Gastroesophageal sphincter (tissue), 3 donors: ENCODE data around the gene NRK.
"Not testable (repeated sequence)": the region's sequence is repeated elsewhere in the genome, so short reads cannot be mapped to it uniquely, and the experiment has no call there.

ENCODE experiments used
- EP300 ChIP-seq: sonication (generic); formaldehyde crosslinking; IDR thresholded peaks from one replicate; pipeline ENCODE4 v1.6.1; 2017; ENCODE audit warnings: antibody characterized with exemption, mild to moderate bottlenecking
- POLR2AphosphoS5 ChIP-seq: sonication (generic); formaldehyde crosslinking; IDR thresholded peaks from one replicate; pipeline ENCODE4 v1.6.1; 2017; ENCODE audit warnings: antibody characterized with exemption
- TF ChIP-seq, protein P1 (sequence below), 4 experiments: fragments of 200-600 bp in 2 of 4; fragments of 450-650 bp in 2 of 4; sonication (generic) in 1 of 4; IDR thresholded peaks; one replicate each; pipeline ENCODE4 v1.5.1; 2017 to 2019; ENCODE audit warnings: antibody characterized with exemption in 4 of 4, mild to moderate bottlenecking in 2 of 4, moderate library complexity in 2 of 4

DNA sequence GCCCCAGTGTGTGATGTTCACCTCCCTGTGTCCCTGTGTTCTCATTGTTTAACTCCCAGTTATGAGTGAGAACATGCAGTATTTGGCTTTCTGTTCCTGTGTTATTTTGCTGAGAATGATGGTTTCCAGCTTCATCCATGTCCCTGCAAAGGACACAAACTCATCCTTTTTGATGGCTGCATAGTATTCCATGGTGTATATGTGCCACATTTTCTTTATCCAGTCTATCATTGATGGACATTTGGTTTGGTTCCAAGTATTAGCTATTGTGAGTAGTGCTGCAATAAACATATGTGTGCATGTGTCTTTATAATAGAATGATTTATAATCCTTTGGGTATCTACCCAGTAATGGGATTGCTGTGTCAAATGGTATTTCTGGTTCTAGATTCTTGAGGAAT is 16.7 kb upstream of the NRK start:
- TF ChIP-seq POLR2AphosphoS5, EP300: not testable (repeated sequence)
- TF ChIP-seq, protein P1, sequence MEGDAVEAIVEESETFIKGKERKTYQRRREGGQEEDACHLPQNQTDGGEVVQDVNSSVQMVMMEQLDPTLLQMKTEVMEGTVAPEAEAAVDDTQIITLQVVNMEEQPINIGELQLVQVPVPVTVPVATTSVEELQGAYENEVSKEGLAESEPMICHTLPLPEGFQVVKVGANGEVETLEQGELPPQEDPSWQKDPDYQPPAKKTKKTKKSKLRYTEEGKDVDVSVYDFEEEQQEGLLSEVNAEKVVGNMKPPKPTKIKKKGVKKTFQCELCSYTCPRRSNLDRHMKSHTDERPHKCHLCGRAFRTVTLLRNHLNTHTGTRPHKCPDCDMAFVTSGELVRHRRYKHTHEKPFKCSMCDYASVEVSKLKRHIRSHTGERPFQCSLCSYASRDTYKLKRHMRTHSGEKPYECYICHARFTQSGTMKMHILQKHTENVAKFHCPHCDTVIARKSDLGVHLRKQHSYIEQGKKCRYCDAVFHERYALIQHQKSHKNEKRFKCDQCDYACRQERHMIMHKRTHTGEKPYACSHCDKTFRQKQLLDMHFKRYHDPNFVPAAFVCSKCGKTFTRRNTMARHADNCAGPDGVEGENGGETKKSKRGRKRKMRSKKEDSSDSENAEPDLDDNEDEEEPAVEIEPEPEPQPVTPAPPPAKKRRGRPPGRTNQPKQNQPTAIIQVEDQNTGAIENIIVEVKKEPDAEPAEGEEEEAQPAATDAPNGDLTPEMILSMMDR (IDR thresholded peaks at IDR 0.05) = not testable (repeated sequence)
